Suprapubic skin (tissue), 3 donors: Measurements from ENCODE around the gene TMEM272.

ENCODE experiments used
- POLR2A ChIP-seq, 2 donors: fragments of 450-650 bp; IDR thresholded peaks; one replicate each; pipeline ENCODE4 v1.6.1; 2017; ENCODE audit warnings: antibody characterized with exemption in 2 of 2, mild to moderate bottlenecking in 2 of 2, moderate library complexity in 2 of 2
- TF ChIP-seq, protein P1 (sequence below), 2 donors: fragments of 200-600 bp in 1 of 2; fragments of 450-650 bp in 1 of 2; sonication (generic) in 1 of 2; IDR thresholded peaks; one replicate each; pipeline ENCODE4 v1.5.1; 2016 to 2019; ENCODE audit warnings: antibody characterized with exemption in 2 of 2, mild to moderate bottlenecking in 1 of 2, moderate library complexity in 1 of 2

GRCh38 chr13:51806566-51806965 is 38.4 kb downstream of the TMEM272 start:
- TF ChIP-seq POLR2A (IDR thresholded peaks at IDR 0.05) = no peak
- TF ChIP-seq, protein P1, sequence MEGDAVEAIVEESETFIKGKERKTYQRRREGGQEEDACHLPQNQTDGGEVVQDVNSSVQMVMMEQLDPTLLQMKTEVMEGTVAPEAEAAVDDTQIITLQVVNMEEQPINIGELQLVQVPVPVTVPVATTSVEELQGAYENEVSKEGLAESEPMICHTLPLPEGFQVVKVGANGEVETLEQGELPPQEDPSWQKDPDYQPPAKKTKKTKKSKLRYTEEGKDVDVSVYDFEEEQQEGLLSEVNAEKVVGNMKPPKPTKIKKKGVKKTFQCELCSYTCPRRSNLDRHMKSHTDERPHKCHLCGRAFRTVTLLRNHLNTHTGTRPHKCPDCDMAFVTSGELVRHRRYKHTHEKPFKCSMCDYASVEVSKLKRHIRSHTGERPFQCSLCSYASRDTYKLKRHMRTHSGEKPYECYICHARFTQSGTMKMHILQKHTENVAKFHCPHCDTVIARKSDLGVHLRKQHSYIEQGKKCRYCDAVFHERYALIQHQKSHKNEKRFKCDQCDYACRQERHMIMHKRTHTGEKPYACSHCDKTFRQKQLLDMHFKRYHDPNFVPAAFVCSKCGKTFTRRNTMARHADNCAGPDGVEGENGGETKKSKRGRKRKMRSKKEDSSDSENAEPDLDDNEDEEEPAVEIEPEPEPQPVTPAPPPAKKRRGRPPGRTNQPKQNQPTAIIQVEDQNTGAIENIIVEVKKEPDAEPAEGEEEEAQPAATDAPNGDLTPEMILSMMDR (IDR thresholded peaks at IDR 0.05) = no peak
